Measurements from ENCODE around the gene BIVM. TPM values are rescaled to one million over a fixed set of nuclear protein-coding genes. Genes with fewer than 3 reads are reported as not detected.
A peak's percentile ranks its signal among the peaks of the same experiment; 100 is the strongest.
"Not testable (repeated sequence)": the region's sequence is repeated elsewhere in the genome, so short reads cannot be mapped to it uniquely, and the experiment has no call there.

Gene BIVM
- total and polyA plus RNA-seq, 2 donors = 14.3 to 60.2 TPM

- DNase-seq (ENCODE audit: extremely low spot score) = no peak
- Histone ChIP-seq H3K36me3 (ENCODE audit: insufficient read depth) (no peaks in the 10 kb centered on the region), H3K4me1 (ENCODE audit: insufficient read depth) (no peaks in the 10 kb centered on the region)
These were observed 24.1 kb upstream of the BIVM start for GRCh38 chr13:102774591-102775520.

GRCh38 chr13:102776271-102776670 lies 22.6 kb upstream of the BIVM start:
- Histone ChIP-seq H3K27ac (ENCODE audit: low read depth) (no peak overlapping the region), H3K36me3 (ENCODE audit: insufficient read depth) (no peaks in the 10 kb centered on the region), H3K4me1 (ENCODE audit: insufficient read depth) (no peaks in the 10 kb centered on the region), H3K4me3 (ENCODE audit: low read depth, low read length) (no peak overlapping the region)
- WGBS = 87% methylated on average over 2 of the region's 2 CpGs
- DNase-seq (ENCODE audit: extremely low spot score) = no peak

More at GRCh38 chr13:102774591-102775520, 24.1 kb upstream of the BIVM start:
- Histone ChIP-seq H3K4me3 (ENCODE audit: low read depth, low read length) (no peak overlapping the region), H3K27ac (ENCODE audit: low read depth) (no peak overlapping the region)
- 89% methylated on average over 14 of the region's 14 CpGs for WGBS

- Histone ChIP-seq H3K36me3 (ENCODE audit: insufficient read depth) (no peaks in the 10 kb centered on the region), H3K4me1 (ENCODE audit: insufficient read depth) (no peaks in the 10 kb centered on the region), H3K4me3 (ENCODE audit: low read depth, low read length) (no peak overlapping the region), H3K27ac (ENCODE audit: low read depth) (no peak overlapping the region)
- no peak for DNase-seq (ENCODE audit: extremely low spot score)
- WGBS = 86% methylated on average over 3 of the region's 3 CpGs
These were observed 21.2 kb upstream of the BIVM start for GRCh38 chr13:102777736-102778135.

GRCh38 chr13:102779436-102780159 lies 19.3 kb upstream of the BIVM start:
- 54% methylated on average over 5 of the region's 5 CpGs for WGBS
- no peak for DNase-seq (ENCODE audit: extremely low spot score)
- Histone ChIP-seq H3K36me3 (ENCODE audit: insufficient read depth) (no peaks in the 10 kb centered on the region), H3K4me3 (ENCODE audit: low read depth, low read length) (no peak overlapping the region), H3K27ac (ENCODE audit: low read depth) (no peak overlapping the region), H3K4me1 (ENCODE audit: insufficient read depth) (no peaks in the 10 kb centered on the region)

- H3K4me1 ChIP-seq (ENCODE audit: insufficient read depth); H3K4me3 ChIP-seq (ENCODE audit: low read depth, low read length); H3K27ac ChIP-seq (ENCODE audit: low read depth); H3K36me3 ChIP-seq (ENCODE audit: insufficient read depth); DNase-seq (ENCODE audit: extremely low spot score): not testable (repeated sequence)
- 48% methylated on average over 4 of the region's 4 CpGs for WGBS
These were observed 18.3 kb upstream of the BIVM start for GRCh38 chr13:102780656-102781055.

GRCh38 chr13:102781591-102781990 lies 17.3 kb upstream of the BIVM start:
- Histone ChIP-seq H3K36me3 (ENCODE audit: insufficient read depth) (no peaks in the 10 kb centered on the region), H3K27ac (ENCODE audit: low read depth) (no peak overlapping the region), H3K4me3 (ENCODE audit: low read depth, low read length) (no peak overlapping the region), H3K4me1 (ENCODE audit: insufficient read depth) (no peaks in the 10 kb centered on the region)
- WGBS = 100% methylated on average over 1 of the region's 1 CpG
- DNase-seq (ENCODE audit: extremely low spot score) = no peak

GRCh38 chr13:102784483-102784882 lies 14.4 kb upstream of the BIVM start:
- H3K4me3 ChIP-seq (ENCODE audit: low read depth, low read length) = no peak overlapping the region
- DNase-seq (ENCODE audit: extremely low spot score) = no peak
- no peaks in the 10 kb centered on the region for H3K4me1 ChIP-seq (ENCODE audit: insufficient read depth)
- H3K36me3 ChIP-seq (ENCODE audit: insufficient read depth) = peaks cover 1% of the 10 kb centered on the region
- H3K27ac ChIP-seq (ENCODE audit: low read depth) = no peak overlapping the region
- 85% methylated on average over 3 of the region's 3 CpGs for WGBS

GRCh38 chr13:102788683-102789082 lies 10.2 kb upstream of the BIVM start:
- peaks cover 3% of the 10 kb centered on the region for H3K36me3 ChIP-seq (ENCODE audit: insufficient read depth)
- no peaks in the 10 kb centered on the region for H3K4me1 ChIP-seq (ENCODE audit: insufficient read depth)
- WGBS = 99% methylated on average over 8 of the region's 8 CpGs
- H3K4me3 ChIP-seq (ENCODE audit: low read depth, low read length) = no peak overlapping the region
- no peak for DNase-seq (ENCODE audit: extremely low spot score)
- no peak overlapping the region for H3K27ac ChIP-seq (ENCODE audit: low read depth)

- H3K4me3 ChIP-seq (ENCODE audit: low read depth, low read length) = no peak overlapping the region
- 56% methylated on average over 1 of the region's 1 CpG for WGBS
- no peak overlapping the region for H3K27ac ChIP-seq (ENCODE audit: low read depth)
- peaks cover 5% of the 10 kb centered on the region for H3K36me3 ChIP-seq (ENCODE audit: insufficient read depth)
- no peak for DNase-seq (ENCODE audit: extremely low spot score)
- no peaks in the 10 kb centered on the region for H3K4me1 ChIP-seq (ENCODE audit: insufficient read depth)
These were observed 6.5 kb upstream of the BIVM start for GRCh38 chr13:102792396-102792795.

GRCh38 chr13:102793611-102794355 lies 5.1 kb upstream of the BIVM start:
- Histone ChIP-seq H3K4me3 (ENCODE audit: low read depth, low read length) (no peak overlapping the region), H3K36me3 (ENCODE audit: insufficient read depth) (peaks cover 3% of the 10 kb centered on the region), H3K27ac (ENCODE audit: low read depth) (no peak overlapping the region), H3K4me1 (ENCODE audit: insufficient read depth) (no peaks in the 10 kb centered on the region)
- WGBS = 85% methylated on average over 9 of the region's 9 CpGs
- no peak for DNase-seq (ENCODE audit: extremely low spot score)

- WGBS = under 1% methylated on average over 69 of the region's 69 CpGs
- Histone ChIP-seq H3K27ac (ENCODE audit: low read depth) (peak overlapping the region; percentile 18), H3K4me1 (ENCODE audit: insufficient read depth) (no peaks in the 10 kb centered on the region), H3K4me3 (ENCODE audit: low read depth, low read length) (peak overlapping the region; percentile 90), H3K36me3 (ENCODE audit: insufficient read depth) (no peaks in the 10 kb centered on the region)
- no peak for DNase-seq (ENCODE audit: extremely low spot score)
These were observed 666 bp downstream of the BIVM start for GRCh38 chr13:102799426-102800144.

- peak overlapping the region; percentile 90 for H3K4me3 ChIP-seq (ENCODE audit: low read depth, low read length)
- no peaks in the 10 kb centered on the region for H3K36me3 ChIP-seq (ENCODE audit: insufficient read depth)
- WGBS = 1% methylated on average over 80 of the region's 81 CpGs
- peak overlapping the region; percentile 86 for H3K27ac ChIP-seq (ENCODE audit: low read depth)
- peak; percentile 45 for DNase-seq (ENCODE audit: extremely low spot score)
- no peaks in the 10 kb centered on the region for H3K4me1 ChIP-seq (ENCODE audit: insufficient read depth)
These were observed 1.5 kb downstream of the BIVM start for GRCh38 chr13:102800145-102801041.
